SU-DHL-6 (cell line): ENCODE results near the gene SERAC1.
"Not testable (repeated sequence)": the region's sequence is repeated elsewhere in the genome, so short reads cannot be mapped to it uniquely, and the experiment has no call there.

Experiments used
- CTCF ChIP-seq: fragments of 200-600 bp; sonication (generic); IDR thresholded peaks from one replicate; pipeline ENCODE4 v1.5.1; 2017; ENCODE audit warnings: antibody characterized with exemption, mild to moderate bottlenecking, low read length, moderate library complexity; ENCODE audit not compliant: insufficient read depth, poor library complexity, severe bottlenecking
- EZH2phosphoT487 ChIP-seq: fragments of 200-600 bp; sonication (generic), shearing (Covaris generic); conservative IDR thresholded peaks from 2 replicates; pipeline ENCODE4 v1.6.1; 2018; ENCODE audit warnings: mild to moderate bottlenecking, antibody characterized with exemption, low read length, moderate library complexity, mixed read lengths

DNA sequence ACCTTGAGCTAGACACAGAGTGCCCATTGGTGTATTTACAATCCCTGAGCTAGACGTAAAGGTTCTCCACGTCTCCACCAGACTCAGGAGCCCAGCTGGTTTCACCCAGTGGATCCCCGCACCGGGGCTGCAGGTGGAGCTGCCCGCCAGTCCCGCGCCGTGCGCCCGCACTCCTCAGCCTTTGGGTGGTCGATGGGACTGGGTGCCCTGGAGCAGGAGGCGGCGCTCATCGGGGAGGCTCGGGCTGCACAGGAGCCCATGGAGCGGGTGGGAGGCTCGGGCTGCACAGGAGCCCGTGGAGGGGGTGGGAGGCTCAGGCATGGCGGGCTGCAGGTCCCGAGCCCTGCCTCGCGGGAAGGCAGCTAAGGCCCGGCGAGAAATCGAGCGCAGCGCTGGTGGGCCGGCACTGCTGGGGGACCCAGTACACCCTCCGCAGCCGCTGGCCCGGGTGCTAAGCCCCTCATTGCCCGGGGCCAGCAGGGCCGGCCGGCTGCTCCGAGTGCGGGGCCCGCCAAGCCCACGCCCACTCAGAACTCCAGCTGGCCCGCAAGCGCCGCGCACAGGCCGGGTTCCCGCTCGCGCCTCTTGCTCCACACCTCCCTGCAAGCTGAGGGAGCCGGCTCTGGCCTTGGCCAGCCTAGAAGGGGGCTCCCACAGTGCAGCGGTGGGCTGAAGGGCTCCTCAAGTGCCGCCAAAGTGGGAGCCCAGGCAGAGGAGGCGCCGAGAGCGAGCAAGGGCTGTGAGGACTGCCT, 41.7 kb upstream of the SERAC1 start:
- TF ChIP-seq CTCF, EZH2phosphoT487: not testable (repeated sequence)
